Measurements from ENCODE around the gene GPR68.
"Not testable (repeated sequence)": the region's sequence is repeated elsewhere in the genome, so short reads cannot be mapped to it uniquely, and the experiment has no call there.

Gene GPR68

DNA sequence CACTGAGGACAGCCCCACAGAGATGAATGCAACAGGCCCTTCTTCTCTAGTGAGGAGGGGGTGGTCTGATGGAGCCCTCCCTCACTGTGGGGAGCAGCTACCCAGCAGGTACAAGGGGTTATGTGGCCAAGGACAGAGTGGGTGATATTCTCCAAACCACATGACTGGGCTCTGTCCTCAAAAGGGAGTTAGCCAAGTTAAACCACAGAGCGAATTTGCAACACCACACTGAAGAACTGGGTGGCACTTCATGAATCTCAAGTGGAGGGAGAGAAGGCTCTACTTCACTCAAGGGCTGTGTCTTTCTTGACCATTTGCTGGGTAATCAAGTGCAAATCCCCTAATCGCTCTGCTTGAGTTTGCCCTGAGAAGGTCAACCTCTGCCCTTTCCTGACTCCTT is 12.5 kb downstream of the GPR68 start:
- FAIRE-seq (peak; percentile 31), DNase-seq (ENCODE audit: extremely low spot score, insufficient read length, low read depth) (no peak)

DNA sequence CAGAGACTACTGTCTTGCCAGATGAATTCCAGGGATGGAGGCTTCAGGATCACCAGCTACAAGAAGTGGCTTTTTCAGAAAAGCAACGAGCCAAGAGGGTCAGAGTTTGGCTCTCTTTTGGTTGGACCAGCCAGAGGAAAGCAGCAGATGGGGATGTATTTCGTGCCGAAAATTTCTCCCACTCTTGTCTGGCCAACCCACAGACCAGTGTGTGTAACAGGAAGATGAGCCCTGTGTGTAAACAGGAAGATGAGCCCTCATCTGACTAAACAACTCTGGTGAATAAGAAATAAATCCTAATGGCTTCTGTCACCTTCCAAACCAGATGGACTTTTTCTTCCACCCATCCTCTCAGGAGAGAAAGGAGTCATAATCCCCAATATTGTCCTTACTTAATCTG is 13.1 kb downstream of the GPR68 start:
- no peak for FAIRE-seq
- DNase-seq (ENCODE audit: extremely low spot score, insufficient read length, low read depth) = no peak

DNA sequence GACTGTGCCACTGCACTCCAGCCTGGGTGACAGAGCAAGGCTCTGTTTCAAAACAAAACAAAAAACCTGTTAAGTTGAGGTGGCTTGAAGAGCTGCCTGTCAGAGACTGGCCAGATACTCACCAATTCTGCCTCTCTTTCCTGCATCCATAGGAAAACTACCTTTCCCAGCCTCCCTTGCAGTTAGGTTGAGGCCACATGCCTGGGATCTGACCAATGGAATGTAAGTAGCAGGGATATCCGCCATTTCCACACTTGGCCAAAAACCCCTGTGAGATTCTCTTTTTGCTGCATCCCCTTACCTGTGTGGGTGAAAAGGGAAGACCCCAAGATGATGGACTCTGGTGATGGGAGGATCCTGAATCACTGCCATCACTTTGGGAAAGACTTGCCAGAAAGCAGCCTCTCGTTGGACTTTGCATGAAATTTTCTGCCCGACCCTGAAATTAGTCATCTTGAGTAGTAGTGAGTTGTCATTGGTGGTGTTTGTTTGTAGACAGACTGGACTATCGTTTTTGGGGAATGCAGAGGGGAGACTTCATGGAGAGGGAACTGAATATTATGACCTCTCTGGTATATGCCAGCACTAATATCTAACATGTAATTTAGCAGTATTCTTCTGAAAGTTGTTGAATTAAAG is 14.0 kb downstream of the GPR68 start:
- DNase-seq (ENCODE audit: extremely low spot score, insufficient read length, low read depth) (no peak), FAIRE-seq (no peak)

DNA sequence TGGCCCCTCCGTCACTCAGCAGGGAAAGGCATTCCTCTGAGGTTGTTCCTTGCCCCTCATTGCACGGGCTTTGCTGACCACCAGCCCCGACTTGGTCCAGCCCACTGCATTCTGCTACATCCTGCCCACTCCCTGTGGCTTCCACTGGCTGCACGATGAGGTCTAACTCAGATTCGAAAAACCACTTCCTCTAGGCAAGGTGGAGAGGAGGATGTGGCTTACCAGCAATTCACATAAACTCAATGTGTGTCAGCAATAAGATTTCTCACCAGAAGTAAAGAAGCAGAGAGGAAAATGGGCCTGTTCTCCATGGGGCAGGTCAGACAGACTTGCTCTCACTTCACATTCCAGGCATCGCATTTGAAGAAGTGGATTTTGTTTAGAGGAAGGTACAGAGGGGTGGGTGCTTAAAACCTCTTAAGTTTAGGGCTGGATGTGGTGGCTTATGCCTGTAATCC is 14.7 kb downstream of the GPR68 start:
- FAIRE-seq (peak; percentile 100), DNase-seq (ENCODE audit: extremely low spot score, insufficient read length, low read depth) (no peak)

DNA sequence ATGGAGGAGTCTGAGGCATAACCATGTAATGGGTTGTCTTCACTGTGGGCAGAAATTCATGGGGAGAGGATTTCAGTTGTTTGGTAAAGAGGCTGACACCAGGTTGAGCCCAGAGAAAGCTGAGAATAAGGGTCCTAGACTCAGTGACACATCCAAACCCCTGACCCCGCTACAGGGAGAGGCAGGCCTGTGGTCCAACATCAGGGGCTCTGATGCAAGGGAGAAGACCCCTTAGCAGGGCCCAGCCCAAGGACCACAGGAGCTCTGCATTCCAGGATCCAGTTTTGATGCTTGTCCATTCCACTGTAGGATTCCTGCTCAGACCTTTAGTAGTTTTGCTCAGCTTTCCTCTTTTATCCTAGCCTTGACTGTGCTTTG is 15.5 kb downstream of the GPR68 start:
- DNase-seq (ENCODE audit: extremely low spot score, insufficient read length, low read depth) (no peak), FAIRE-seq (no peak)

DNA sequence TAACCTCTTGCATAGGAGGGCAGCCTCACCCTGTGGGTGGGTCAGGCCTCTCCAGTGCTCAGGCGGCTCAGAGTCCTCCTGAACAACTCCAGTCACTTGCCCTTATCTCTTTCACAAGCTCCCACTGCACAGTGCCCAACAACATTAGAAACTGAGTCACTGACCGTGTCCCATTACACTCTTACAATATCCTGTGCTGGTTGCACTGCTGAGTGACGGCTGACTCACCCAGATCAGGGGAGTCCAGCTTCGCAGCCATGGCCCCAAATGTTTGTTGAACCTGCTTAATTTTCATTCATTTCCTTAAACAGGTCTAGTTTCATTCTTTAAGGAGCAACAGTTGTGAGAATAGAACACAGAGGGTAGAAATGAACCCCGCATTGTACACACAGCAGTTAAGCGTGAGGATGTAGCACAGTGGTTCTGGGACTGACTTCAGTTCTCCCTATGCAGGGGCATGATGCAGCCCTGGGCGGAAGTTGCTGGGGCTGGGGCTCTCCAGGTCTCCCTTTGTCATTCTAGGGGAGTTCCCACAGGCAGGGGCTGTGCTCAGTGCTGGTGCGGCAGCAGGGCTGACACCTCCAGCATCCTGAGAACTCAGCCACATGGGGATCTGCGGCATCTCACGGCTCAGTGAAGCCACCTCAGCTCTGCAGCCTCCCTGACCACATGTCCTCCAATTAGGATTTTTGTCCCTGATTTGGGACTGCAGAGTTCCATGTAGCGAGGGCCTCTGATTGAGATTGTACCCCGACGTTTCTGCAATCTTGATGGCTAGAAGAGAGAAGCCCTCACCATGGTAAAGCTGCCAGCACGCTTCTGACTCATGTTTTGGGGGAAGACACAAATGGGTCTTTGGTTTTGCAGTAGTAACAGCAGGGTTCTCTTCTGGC is 16.1 kb downstream of the GPR68 start:
- DNase-seq (ENCODE audit: extremely low spot score, insufficient read length, low read depth) (no peak), FAIRE-seq (no peak)

DNA sequence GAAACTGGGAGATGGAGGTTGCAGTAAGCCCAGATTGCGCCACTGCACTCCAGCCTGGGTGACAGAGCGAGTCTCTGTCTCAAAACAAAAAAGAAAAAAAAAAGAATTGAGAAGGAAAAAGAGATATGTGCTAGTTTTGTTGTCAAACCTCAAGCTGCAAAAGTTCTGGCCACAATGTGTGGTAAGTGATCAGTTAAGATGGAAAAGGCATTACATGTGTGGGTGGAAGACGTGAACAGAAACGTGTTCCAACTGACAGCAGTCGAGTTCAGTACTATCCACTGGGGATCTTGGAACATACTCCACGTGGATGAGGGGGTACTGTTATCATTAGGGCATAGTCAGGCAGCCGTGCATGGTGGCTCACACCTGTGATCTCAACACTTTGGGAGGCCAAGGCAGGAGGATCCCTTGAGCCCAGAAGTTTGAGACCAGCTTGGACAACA is 17.3 kb downstream of the GPR68 start:
- DNase-seq (ENCODE audit: extremely low spot score, insufficient read length, low read depth) (no peak), FAIRE-seq (peak; percentile 63)

DNA sequence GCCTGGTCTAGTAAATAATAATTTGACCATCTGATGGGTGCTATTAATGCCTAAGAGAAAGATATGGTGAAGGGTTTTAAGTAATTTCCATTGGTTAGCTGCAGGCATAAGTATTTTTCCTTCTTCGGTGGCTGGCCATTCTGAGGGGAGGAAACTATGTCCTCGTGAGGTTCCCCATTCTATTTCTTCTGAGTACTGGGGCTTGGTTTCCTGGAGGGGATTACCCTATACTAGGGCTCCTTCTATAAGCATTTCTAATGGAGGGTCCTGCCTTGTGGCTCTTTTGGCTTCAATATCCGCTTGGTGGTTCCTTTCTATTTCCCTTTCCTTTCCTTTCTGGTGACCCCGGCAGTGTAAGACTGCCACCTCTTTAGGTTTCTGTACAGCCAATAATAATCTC is 18.1 kb downstream of the GPR68 start:
- not testable (repeated sequence) for FAIRE-seq; DNase-seq (ENCODE audit: extremely low spot score, insufficient read length, low read depth)

DNA sequence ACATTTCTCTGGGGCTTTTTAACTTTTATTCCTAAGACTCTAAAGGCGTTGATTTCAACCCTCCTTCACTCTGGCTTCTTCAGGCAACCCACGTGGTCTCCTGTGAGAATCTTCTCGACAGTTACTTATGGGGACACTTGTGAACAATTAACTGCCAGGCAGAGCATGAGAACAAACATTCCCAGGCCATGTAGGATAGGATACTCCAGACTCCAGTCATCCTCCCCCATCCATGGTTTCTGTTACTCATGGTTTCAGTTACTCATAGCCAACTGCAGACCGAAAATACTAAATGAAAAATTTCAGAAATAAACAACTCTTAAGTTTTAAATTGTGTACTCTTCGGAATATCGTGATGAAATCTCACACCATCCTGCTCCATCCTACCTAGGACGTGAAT is 19.5 kb downstream of the GPR68 start:
- no peak for FAIRE-seq
- DNase-seq (ENCODE audit: extremely low spot score, insufficient read length, low read depth) = no peak

DNA sequence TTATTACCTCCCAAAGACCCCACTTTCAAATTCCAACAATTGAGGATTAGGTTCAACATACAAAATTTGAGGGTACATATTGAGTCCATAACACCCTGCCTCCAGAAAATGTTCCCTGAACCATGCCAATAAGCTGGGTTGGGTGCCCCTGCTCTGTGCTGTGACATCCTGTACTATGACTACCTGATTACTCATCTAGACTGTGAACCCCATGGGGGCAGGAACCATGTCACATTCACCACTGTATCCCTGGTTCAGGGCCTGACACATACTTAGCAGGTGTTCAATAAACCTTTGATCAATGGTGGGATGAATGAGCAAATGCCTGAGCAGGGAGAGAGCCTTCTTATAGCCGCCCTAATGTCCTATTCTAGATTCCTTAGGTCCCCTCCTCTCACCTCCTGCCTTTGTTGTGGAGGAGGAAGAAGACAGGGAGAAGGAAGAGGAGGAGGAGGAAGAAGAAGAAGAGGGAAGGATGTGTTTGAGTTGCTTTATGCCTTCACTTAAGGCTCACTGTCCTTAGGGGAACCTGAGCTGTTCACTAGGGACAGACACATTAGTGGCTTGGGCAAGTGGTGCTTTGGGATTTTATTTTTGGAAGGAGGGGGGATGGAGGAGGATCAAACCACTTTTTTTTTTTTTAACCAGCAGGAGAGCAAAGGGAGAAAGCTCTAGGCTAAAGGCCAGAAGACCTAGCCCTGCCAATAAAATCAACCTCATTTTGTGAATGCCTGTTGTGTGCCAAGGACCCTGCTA is 21.3 kb downstream of the GPR68 start:
- no peak for FAIRE-seq
- DNase-seq (ENCODE audit: extremely low spot score, insufficient read length, low read depth) = no peak

DNA sequence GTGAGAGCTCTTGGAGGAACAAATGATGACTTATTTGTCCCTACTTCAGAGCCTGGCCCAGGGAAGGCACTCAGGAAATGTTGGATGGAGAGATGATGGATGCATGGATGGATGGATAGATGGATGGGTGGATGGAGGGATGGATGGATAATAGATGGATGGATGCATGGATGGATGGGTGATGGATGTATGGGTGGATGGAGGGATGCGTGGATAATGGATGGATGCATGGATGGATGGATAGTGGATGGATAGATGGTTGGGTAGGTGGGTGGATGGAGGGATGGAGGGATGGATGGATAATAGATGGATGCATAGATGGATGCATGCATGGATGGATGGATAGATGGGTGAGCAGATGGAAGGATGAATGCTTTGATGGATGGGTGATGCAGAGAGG is 23.2 kb downstream of the GPR68 start:
- FAIRE-seq (no peak), DNase-seq (ENCODE audit: extremely low spot score, insufficient read length, low read depth) (no peak)

DNA sequence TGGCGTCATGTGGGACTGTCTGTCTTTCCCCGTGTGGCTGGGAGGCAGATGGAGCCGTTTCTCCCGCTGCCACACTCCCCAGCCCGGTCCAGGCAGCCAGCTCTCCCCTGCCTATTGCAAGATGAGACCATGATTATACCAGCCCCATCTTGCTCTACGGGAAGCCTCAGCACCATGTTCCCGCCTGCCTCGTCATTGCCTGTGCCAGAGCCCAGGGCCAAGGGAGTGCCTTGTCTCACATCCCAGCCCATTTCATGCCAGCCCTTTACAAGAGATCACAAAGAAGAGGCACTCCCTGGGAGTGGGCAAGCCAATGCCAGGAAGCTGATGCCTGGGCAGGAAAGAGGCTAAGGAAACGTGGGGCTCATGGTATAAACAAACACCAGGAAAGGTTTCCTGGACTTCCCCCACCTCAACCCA is 23.9 kb downstream of the GPR68 start:
- no peak for FAIRE-seq
- no peak for DNase-seq (ENCODE audit: extremely low spot score, insufficient read length, low read depth)

DNA sequence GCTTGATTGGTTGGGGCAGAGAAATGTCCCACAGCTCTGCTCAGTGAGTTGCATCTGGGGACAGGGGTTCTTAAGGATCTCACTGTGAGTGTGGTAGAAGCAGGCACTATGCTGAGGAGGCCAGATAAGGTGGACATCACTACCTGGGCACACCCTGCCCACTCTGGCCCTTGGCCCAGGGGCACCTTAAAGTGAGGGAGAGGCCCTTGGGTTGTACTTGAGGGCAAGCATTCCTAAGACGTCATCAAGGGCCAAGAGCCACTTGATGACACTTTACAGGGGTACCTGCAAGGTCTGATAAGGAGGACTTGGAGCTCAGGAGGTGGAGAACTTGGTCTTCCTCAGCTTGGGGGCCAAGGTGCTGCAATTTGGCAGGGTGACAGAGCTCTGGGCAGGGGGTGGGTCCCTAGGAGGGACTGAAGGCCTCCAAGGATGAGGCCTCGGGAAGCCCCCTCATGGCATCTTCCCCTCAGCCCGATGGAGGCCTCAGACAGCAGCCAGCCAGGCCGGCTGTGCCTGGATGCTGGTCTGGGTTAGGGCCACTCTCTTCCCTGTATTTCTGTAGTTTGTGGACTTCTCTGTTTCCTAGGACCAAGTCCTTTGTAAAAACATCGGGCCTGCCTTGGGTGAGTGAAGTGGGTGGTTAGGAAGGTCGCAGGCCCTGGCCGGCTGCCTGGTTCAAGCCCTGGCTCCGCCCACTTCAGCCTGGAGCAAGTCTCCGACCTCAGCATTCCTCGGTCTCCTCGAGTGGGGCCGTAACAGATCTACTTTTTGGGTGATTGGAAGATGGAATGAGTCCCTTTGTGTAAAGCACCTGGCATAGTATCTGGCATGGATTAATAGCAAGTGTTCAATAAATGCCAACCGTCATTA is 24.8 kb downstream of the GPR68 start:
- DNase-seq (ENCODE audit: extremely low spot score, insufficient read length, low read depth) = no peak
- FAIRE-seq = no peak

DNA sequence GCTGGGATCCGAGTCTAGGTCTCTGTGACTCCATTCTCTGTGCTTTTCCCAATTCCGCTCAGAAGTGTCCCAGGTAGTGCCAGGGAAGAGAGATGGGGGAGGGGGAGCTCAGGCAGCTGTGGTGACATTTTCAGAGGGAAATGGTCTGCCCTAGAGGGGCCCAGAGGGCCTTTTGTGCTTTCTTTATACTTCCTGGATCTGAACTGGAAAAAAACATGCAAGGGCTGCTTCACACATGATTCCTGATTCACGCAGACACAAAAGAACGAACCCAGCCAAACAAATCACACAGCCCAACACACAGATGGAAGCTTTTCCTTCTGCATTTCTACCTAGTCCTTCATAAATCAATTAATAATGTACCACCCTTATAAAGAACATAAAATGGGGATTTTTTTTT is 26.5 kb downstream of the GPR68 start:
- no peak for FAIRE-seq

DNA sequence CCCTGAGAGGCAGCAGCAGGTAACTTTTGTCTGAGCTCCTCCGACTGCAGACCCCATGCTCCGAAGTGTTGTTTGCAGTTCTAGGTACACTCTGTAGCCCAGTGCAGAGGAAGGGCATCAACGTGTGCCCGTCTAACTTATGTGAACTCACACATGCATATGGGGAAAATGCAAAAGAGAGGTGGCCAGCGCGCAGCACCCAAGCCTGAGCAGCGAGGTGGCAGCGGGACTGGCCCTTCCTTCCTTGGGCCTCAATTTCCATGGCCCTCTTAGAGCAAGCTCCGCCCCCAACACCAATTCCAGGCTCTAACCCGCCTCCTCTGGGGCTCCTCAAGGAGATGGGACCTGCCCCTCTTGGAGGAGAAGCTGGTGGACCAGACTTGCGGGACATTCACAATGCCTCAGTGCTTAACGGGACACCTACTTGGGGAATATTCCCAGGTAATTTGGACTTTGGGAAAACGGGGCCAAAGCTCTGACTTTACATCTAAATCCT is 27.7 kb downstream of the GPR68 start:
- no peak for DNase-seq (ENCODE audit: extremely low spot score, insufficient read length, low read depth)
- no peak for FAIRE-seq

More for the DNA sequence above, 26.5 kb downstream of the GPR68 start:
- no peak for DNase-seq (ENCODE audit: extremely low spot score, insufficient read length, low read depth)

DNA sequence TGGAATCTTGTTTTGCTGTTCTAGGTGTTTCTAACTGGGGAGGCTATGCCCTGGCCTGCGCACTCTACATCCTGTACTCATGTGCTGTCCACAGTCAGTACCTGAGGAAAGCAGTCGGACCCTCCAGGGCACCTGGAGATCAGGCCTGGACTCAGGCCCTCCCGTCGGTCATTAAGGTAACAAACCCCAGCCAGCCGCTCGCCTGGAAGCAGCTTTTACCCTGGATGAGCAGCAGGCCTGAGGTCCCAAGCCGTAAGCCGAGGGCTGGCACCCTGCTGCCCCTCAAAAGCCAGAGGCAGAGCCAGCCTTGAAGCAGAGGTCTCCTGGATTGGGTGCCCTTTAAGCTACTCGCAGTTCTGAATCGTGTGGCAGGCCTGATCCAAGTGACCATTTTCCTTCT is 29.1 kb downstream of the GPR68 start:
- FAIRE-seq (no peak), DNase-seq (ENCODE audit: extremely low spot score, insufficient read length, low read depth) (no peak)

DNA sequence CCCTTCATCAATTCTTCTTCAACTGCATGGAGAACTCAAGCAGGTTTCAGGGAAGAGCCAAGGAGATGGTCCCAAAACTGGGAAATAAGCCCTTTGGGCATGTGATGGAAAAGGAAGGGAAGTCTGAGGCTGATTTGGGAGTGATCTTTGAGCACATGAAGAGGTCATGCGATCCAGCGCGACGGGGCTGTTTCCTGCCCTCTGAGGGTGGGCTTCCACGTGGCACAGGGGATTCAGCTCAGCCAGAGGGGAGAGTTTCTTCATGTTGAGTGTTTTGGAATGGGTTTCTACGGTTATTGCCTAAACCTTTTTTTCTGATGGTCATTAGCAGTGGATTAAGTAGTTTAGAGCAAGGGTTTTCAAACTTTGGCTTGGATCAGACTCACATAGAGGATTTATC is 30.2 kb downstream of the GPR68 start:
- DNase-seq (ENCODE audit: extremely low spot score, insufficient read length, low read depth) = no peak

DNA sequence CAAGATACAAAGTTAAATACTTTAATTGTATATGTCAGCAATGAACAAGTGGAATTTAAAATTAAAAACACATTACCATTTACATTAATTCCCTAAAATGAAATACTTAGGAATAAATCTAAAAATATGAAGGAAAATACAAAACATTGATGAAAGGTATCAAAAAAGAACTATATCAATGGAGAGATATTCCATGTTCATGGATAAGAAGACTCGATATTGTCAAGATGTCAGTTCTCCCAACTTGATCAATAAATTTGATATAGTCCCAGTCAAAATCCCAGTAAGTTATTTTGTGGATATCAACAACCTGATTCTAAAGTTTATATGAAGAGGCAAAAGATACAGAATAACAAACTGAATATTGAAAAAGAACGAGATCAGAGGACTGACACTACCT is 33.5 kb downstream of the GPR68 start:
- FAIRE-seq (no peak), DNase-seq (ENCODE audit: extremely low spot score, insufficient read length, low read depth) (no peak)

More for the DNA sequence above, 30.2 kb downstream of the GPR68 start:
- FAIRE-seq = no peak

DNA sequence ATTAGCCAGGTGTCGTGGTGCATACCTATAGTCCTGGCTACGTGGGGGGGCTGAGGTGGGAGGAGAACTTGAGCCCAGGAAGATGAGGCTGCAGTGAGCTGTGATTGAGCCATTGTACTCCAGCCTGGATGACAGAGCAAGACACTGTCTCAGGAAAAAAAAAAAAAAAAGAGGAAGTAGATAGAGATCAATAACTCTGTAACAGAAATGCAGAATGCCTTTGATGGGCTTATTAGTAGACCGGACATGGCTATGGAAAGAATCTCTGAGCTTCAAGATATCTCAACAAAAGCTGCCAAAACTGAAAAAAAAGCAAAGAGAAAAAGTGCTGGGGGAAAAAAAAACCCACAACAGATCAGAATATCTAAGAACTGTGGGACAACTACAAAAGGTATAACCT is 37.5 kb downstream of the GPR68 start:
- DNase-seq (ENCODE audit: extremely low spot score, insufficient read length, low read depth) = no peak
- no peak for FAIRE-seq

DNA sequence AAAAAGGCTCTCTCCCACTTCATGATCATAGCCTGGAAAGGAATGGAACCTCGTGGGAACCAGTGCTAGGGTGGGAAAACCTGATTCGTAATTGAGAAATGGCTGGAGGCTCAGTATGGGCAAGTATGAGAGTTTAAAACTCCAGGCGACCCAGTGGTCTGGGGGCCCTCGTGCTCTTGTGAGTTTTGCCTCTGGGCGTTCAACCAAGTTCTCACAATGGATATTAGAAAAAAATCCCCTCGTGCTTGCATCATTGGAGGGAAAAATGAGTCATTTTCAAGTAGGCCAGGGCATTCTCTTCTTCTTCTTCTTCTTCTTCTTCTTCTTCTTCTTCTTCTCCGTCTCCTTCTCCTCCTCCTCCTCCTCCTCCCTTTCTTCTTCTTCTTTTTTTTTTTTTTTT is 39.0 kb downstream of the GPR68 start:
- FAIRE-seq (no peak), DNase-seq (ENCODE audit: extremely low spot score, insufficient read length, low read depth) (no peak)

Measured in GM18507 (cell line).